Hypothalamus (tissue), 51 donors: ENCODE results near the gene MYOD1.

Experiments used
- DNase-seq, 51 donors: peaks; one replicate each; lab custom pipeline; 2025; lab: John Stamatoyannopoulos, UW

MYOD1 gene

GRCh38 chr11:17767301-17767885, 48.0 kb downstream of the MYOD1 start:
- DNase-seq = no peak

DNA sequence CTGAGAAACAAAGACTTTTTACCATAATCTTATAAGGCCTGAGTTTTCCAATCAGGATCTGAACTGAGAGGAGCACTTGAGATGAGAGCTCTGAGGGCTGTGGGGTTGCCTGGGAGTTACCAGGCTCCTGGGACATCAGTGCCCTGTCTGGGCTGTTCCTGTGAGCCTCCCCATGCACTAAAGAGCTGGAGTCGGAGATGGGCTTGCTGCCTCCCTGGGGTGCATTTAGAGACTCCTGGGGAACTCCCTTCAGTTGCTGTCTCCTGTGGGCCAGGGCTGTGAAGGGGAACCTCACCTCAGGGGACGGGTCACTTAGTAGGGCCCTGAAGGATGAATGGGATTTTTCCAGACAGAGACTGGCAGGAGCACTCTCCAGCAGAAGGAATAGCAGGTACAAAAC, 48.5 kb downstream of the MYOD1 start:
- no peak for DNase-seq

DNA sequence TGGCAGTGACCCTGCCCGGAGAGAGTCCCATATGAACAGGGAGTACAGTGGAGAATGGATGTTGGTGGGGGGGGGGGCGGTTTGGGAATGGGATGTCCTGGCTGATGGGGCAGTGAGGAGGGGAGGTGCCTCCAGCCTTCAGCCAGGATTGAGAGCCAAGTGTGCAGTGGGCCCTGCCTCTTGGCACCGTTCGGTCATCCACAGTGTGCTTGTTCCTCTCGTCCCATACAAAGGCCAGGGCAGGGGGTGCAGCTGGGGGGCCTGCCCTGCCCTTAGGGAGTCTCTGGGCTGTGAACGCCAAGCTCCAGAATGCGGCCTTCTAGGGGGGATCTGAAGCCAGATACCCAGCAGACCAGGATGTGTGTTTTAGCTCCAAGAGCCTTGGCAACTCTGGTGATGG, 49.2 kb downstream of the MYOD1 start:
- DNase-seq = no peak

DNA sequence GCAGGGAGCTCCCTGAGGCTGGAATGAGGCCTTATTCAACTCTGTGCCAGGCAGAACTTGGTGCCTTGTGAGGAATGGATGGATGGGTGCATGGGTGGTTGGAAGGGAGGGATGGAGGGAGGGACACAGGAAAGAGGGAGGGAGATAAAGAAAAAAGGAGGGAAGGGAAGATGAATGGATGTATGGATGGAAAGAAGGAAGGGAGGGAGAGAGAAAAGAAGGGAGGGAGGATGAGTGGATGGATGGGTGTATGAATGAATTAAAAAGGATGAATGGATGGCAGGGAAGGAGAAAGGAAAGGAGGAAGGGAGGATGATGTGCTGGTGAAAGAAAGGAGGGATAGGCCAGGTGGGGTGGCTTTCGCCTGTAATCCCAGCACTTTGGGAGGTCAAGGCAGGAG, 49.8 kb downstream of the MYOD1 start:
- no peak for DNase-seq

GRCh38 chr11:17770048-17770652, 50.8 kb downstream of the MYOD1 start:
- no peak for DNase-seq

- DNase-seq = no peak
These were observed 51.5 kb downstream of the MYOD1 start for GRCh38 chr11:17770917-17771316.

DNA sequence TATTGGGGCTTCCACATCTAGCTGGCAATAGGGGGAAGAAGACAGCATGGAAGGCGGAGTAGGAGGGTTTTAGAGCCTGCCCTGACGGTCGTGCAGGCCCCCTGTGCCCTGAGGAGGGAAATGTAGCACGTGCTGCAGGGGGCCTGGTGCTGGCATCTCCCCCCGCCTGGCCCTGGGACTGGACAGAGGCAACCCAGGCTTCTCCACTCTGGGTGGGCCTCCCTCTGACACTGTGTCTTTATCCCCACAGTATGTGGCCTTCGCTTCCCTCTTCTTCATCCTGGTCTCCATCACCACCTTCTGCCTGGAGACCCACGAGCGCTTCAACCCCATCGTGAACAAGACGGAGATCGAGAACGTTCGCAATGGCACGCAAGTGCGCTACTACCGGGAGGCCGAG, 52.0 kb downstream of the MYOD1 start:
- DNase-seq = no peak
